NCI-H82 (cell line): ENCODE data around the gene PYGB.

Experiments
- DNase-seq: peaks from one replicate; lab custom pipeline; 2025; lab: John Stamatoyannopoulos, UW

Gene PYGB

GRCh38 chr20:25230166-25230831 is 17.6 kb upstream of the PYGB start:
- peak; percentile 19 for DNase-seq

DNA sequence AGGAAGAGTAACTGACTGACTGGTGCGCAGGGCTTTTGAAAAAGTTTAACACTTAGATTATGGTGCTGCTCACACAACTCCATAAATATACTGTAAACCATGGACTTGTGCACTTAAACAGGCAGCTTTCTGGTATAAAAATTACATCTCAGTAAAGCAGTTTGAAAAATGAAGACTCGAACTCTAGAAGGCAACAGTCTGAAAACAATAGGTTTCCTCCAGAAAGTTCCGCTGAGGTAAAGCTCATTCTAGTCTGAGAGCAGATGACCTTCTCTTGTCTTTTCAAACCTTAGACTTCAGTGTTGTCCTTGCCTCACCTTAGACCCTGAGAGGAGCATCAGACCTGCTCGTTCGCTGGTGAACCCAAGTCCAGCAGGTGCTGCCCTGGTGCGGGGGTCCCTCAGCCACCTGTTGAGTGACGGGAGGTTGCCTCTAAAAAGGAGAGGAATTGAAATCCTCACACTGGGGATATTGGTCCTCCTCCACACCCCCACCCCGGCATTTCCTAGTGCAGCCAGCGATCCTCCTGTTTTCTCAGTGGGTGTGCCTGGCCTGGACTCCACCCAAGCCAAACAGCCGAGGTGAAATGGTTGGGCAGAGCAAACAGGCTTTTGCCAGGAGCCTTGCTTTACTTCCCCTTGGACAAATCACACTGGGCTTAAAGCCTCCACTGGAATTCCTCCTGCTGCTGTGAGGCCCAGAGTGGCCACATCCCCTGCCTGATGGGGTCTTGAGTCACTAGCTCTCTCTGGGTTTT is 14.7 kb upstream of the PYGB start:
- DNase-seq, result peak; percentile 61

DNA sequence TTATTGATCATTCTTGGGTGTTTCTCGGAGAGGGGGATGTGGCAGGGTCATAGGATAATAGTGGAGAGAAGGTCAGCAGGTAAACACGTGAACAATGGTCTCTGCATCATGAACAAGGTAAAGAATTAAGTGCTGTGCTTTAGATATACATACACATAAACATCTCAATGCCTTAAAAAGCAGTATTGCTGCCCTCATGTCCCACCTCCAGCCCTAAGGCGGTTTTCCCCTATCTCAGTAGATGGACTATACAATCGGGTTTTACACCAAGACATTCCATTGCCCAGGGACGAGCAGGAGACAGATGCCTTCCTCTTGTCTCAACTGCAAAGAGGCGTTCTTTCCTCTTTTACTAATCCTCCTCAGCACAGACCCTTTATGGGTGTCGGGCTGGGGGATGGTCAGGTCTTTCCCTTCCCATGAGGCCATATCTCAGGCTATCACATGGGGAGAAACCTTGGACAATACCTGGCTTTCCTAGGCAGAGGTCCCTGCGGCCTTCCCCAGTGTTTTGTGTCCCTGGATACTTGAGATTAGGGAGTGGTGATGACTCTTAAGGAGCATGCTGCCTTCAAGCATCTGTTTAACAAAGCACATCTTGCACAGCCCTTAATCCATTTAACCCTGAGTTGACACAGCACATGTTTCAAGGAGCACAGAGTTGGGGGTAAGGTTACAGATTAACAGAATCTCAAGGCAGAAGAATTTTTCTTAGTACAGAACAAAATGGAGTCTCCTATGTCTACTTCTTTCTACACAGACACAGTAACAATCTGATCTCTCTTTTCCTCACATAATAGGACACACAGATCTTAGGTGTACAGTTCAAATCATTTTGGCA is 13.7 kb upstream of the PYGB start:
- peak; percentile 85 for DNase-seq

GRCh38 chr20:25236450-25237304 is 11.2 kb upstream of the PYGB start:
- no peak for DNase-seq

DNA sequence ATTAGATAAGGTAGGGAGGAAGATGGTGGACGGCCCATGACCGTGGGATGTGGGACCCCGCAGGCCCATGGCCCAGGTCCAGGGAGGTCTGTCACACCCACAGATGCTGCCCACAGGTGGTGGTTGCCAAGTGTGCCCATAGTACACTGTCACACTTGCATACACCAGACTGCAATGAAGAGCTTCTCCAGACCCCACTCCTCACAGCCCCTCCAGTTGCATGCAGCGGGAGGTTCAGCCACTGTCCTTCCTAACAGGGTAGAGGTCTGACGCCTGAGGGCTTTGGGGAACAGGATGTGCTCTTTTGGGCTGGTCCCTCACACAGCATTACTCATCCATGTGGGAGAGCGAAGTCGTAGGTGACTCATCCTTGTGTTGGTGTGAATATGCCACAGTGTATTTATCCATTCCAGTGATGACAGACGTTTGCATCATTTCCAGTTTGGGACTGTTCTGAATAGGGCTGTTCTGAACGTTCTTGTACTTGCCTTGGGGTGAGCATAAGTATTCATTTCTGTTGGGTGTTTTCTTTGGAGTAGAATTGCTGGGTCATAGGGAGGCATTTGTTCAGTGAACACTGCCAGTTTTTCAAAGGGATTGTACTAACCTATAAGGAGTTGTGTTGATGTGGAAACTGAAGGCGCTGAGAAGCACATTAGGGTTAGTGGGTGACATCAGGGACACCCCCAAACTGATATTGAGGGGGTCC is 10.1 kb upstream of the PYGB start:
- DNase-seq, result peak; percentile 14

- DNase-seq, result peak; percentile 78
These were observed 9.4 kb upstream of the PYGB start for GRCh38 chr20:25238319-25239037.

DNA sequence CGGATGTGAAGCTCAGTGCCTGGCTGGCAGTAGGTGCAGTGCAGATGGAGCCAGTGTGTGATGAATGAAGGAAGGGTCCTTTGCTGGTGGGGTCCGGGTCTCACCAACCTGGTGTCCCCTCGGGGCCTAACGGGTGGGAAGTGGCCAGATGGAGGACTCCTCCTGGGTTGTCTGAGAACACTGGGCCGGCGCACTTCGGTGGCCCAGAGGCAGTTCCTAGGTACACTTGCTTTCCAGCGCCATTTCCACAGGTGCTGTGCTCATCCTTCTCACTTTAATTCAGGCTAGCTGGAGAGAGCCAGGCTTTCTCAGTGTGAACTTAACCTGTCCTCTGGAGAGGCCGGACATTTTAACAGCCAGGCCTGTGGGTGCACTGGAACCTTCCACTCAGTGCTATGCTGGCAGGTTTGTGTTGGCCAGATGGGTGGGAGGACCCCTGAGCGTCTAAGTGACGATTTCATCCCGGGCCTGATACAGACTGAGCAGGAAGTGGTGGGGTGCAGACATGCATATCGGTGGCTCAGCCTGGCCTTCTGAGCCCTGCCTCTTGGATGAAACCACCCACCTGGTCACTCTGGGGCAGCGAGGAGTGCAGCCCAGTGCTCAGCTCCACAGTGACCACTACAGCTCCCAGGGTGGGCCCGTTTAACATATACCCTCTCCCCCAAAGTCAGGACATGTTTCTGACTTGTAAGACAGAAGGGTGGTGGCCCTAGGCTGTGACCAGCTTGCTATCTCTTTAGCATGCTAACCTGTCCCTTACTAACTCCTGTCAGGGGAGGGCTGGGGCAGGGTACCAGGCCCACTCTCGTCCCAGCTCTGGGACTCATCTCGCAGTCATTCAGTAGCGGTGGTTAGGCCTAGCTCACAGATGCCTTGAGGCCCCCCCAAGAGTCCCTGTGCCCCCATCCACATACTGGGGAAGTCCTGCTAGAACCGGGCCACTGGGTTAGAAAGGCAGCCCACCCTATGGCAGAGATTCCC is 8.2 kb upstream of the PYGB start:
- peak; percentile 64 for DNase-seq

DNA sequence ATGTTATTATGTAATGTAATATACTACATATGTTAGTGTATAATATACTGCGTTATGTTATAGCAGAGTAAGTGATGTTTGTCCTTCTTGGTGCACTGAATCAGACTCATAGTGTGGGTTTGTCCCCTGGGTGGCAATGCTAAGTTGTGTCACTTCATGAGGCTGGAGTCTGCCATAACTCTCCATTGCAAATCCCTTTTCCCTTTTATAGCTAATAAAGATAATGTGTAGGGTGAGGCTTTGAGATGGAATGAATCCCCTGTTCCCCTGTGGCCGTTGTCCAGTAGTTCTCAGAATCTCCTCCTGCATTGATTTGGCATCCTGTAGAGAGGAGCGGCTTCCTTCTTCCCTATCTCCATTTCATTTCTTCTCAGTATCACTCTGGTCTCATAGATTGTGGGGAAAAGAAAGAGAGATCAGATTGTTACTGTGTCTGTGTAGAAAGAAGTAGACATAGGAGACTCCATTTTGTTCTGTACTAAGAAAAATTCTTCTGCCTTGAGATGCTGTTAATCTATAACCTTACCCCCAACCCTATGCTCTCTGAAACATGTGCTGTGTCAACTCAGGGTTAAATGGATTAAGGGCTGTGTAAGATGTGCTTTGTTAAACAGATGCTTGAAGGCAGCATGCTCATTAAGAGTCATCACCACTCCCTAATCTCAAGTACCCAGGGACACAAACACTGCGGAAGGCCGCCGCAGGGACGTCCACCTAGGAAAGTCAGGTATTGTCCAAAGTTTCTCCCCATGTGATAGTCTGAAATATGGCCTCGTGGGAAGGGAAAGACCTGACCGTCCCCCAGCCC is 6.8 kb upstream of the PYGB start:
- DNase-seq, result peak; percentile 67

DNA sequence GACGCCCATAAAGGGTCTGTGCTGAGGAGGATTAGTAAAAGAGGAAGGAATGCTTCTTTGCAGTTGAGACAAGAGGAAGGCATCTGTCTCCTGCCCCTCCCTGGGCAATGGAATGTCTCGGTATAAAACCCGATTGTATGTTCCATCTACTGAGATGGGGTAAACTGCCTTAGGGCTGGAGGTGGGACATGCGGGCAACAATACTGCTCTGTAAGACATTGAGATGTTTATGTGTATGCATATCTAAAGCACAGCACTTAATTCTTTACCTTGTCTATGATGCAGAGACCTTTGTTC is 6.3 kb upstream of the PYGB start:
- peak; percentile 51 for DNase-seq

GRCh38 chr20:25242231-25242630 is 5.7 kb upstream of the PYGB start:
- peak; percentile 64 for DNase-seq

DNA sequence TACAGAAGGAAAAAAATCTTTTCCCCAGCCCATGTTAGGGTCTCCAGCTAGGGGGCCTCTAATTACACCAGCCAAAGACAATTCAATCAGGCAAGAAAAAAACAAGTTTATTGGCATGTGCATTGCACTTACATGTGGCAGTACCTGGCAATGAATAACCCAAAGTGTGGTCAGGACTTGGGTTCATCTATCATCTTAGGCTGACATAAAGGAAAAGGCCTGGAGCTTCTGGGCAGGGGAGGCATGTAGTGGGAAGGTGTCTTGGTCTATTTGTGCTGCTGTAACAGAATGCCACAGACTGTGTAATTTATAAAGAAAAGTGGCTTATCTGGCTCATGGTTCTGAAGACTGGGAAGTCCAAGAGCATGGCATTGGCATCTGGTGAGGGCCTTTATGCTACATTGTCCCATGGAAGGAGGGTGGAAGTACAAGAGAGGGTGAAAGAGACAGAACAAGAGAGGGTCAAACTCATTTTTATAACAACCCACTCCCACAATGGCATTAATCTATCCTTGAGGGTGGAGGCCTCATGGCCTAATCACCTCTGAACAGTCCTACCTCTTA is 4.4 kb upstream of the PYGB start:
- DNase-seq, result no peak

DNA sequence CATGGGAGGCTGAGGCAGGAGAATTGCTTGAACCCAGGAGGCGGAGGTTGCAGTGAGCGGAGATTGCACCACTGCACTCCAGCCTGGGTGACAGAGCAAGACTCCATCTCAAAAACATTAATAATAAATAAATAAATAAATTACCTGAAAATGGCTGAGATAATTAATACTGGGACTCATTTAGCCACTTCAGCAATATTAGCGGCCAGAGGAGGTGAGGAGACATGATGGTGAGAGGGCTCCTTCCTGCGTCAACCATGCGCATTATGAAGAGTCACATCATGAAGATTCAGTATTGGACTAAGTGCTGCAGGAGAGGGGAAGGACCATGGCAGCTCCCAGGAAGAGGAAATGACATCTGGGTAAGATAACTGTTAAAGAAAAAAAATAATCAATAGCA is 2.9 kb upstream of the PYGB start:
- DNase-seq, result no peak

GRCh38 chr20:25245461-25245860 is 2.4 kb upstream of the PYGB start:
- DNase-seq, result peak; percentile 90

GRCh38 chr20:25246182-25246999 is 1.5 kb upstream of the PYGB start:
- peak; percentile 76 for DNase-seq

GRCh38 chr20:25247000-25247517 is 826 bp upstream of the PYGB start:
- peak; percentile 90 for DNase-seq

- DNase-seq, result no peak
These were observed 348 bp upstream of the PYGB start for GRCh38 chr20:25247518-25247955.

GRCh38 chr20:25248786-25249172 is 894 bp downstream of the PYGB start:
- DNase-seq, result peak; percentile 48
